Measurements from ENCODE around the gene NKX2-2. TPM values are rescaled to one million over a fixed set of nuclear protein-coding genes. Genes with fewer than 3 reads are reported as not detected.

NKX2-2 gene
- polyA plus RNA-seq, 2 of the 4 experiments (the other 2 are of a cell fraction) = not detected

DNA sequence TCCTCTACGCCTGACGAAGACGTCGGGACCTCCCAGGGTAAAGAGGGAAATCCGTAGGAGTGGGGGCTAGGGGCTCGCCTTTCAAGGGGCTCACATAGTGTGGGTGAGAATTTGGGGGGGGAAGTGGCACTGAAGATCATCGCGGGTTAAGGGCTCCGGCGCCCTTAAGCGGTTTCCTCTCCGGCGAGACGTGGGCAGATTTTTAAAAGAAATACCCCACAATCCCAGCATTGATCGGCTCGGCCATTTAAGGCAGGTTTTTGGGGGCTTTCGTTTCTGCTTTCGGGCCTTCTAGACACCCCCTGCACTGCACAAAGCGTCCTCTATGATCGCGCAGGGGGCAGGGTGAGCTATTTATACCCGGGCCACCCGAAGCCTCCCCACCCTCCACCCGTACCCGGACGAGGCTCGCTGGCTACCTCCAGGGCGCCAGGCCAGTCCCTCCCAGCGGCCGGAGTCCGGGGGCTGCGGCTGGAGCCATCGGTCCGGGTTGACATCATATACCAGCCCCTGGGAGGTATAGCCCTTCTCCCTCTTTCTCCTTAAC lies 1.2 kb downstream of the NKX2-2 start:
- ChIA-PET CTCF (interaction anchor here (1.3 to 12.6 kb wide), 3 partner anchors 102 to 676 kb away, joined by 4 to 199 read pairs (median 12); no protein-coding TSS in a partner anchor), POLR2A (no interaction called here)
- TF ChIP-seq, protein P1, sequence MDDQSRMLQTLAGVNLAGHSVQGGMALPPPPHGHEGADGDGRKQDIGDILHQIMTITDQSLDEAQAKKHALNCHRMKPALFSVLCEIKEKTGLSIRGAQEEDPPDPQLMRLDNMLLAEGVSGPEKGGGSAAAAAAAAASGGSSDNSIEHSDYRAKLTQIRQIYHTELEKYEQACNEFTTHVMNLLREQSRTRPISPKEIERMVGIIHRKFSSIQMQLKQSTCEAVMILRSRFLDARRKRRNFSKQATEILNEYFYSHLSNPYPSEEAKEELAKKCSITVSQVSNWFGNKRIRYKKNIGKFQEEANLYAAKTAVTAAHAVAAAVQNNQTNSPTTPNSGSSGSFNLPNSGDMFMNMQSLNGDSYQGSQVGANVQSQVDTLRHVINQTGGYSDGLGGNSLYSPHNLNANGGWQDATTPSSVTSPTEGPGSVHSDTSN (IDR thresholded peaks at IDR 0.05) = no peak
- TF ChIP-seq NFE2L2 (conservative IDR thresholded peaks at IDR 0.05; ENCODE audit: low read length) (no peak), FOSB (CRISPR knock-in tag; IDR thresholded peaks at IDR 0.05) (no peak), HEYL (CRISPR knock-in tag; IDR thresholded peaks at IDR 0.05) (no peak), CEBPB (IDR thresholded peaks at IDR 0.05) (no peak), MAZ (IDR thresholded peaks at IDR 0.05; ENCODE audit: borderline replicate concordance, low read depth, low read length) (no peak), EHF (CRISPR knock-in tag; IDR thresholded peaks at IDR 0.05) (no peak), NR3C1 (IDR thresholded peaks at IDR 0.05) (no peak), JUNB (IDR thresholded peaks at IDR 0.05) (no peak), NPAS2 (CRISPR knock-in tag; IDR thresholded peaks at IDR 0.05; ENCODE audit: borderline replicate concordance) (no peak), ZFP36 (IDR thresholded peaks at IDR 0.05; ENCODE audit: borderline replicate concordance, partially characterized antibody) (no peak), KDM5A (IDR thresholded peaks at IDR 0.05) (no peak)
- TF ChIP-seq, protein P2, sequence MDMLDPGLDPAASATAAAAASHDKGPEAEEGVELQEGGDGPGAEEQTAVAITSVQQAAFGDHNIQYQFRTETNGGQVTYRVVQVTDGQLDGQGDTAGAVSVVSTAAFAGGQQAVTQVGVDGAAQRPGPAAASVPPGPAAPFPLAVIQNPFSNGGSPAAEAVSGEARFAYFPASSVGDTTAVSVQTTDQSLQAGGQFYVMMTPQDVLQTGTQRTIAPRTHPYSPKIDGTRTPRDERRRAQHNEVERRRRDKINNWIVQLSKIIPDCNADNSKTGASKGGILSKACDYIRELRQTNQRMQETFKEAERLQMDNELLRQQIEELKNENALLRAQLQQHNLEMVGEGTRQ (IDR thresholded peaks at IDR 0.05) = no peak
- TF ChIP-seq, protein P3, sequence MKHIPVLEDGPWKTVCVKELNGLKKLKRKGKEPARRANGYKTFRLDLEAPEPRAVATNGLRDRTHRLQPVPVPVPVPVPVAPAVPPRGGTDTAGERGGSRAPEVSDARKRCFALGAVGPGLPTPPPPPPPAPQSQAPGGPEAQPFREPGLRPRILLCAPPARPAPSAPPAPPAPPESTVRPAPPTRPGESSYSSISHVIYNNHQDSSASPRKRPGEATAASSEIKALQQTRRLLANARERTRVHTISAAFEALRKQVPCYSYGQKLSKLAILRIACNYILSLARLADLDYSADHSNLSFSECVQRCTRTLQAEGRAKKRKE (CRISPR knock-in tag; IDR thresholded peaks at IDR 0.05; ENCODE audit: low read depth) = no peak
- Histone ChIP-seq H3K4me2 (peak overlapping the region; percentile 100), H3K4me3 (peak overlapping the region; percentile 49), H3K9me3 (no peaks in the 10 kb centered on the region), H3K4me1 (peaks cover 36% of the 10 kb centered on the region), H3K27ac (no peak overlapping the region)
- ATAC-seq (peak; percentile 26 to 47; a peak in 3 of 6 replicates), DNase-seq (ENCODE audit: low read depth in 1 of 2, low spot score in 1 of 2) (no peak), FAIRE-seq (no peak)
- WGBS (ENCODE audit: missing lambda C conversion rate) = 5% methylated on average over 34 of the region's 34 CpGs

DNA sequence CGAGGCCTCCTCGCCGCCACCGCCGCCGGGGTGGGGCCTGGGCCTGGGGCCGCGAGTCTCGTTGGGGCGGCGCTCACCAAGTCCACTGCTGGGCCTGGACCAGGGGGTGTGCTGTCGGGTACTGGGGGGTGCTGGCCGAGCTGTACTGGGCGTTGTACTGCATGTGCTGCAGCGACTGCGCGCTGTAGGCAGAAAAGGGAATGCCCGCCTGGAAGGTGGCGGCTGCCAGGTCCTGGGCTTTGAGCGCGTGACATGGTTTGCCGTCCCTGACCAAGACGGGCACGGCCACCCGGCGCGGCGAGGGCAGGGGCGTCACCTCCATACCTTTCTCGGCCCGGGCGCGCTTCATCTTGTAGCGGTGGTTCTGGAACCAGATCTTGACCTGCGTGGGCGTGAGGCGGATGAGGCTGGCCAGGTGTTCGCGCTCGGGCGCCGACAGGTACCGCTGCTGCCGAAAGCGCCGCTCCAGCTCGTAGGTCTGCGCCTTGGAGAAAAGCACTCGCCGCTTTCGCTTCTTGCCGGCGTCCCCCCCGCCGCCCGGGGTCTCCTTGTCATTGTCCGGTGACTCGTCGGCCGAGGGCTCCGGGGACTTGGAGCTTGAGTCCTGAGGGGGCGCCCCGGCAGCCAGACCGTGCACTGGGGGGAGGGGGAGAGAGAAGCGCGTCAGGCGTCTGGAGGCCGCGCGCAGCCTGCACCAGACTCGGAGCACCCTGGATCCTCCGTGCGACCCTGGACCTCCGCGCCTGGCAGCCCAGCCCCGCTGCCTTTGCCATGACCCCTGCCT lies 1.8 kb downstream of the NKX2-2 start:
- Histone ChIP-seq H3K27ac (no peak overlapping the region), H3K4me2 (peak overlapping the region; percentile 100), H3K4me1 (peaks cover 36% of the 10 kb centered on the region), H3K4me3 (peak overlapping the region; percentile 49), H3K9me3 (no peaks in the 10 kb centered on the region)
- POLR2A ChIA-PET = no interaction called here
- DNase-seq (ENCODE audit: low read depth in 1 of 2, low spot score in 1 of 2) (no peak), FAIRE-seq (no peak), ATAC-seq (peak in 1 of 2 experiments; percentile 37; a peak in 4 of 6 replicates)
- WGBS (ENCODE audit: missing lambda C conversion rate) = 48% methylated on average over 58 of the region's 76 CpGs
- TF ChIP-seq HOXA7 (CRISPR knock-in tag; IDR thresholded peaks at IDR 0.05) (no peak), CHD4 (IDR thresholded peaks at IDR 0.05; ENCODE audit: borderline replicate concordance) (no peak), FOSB (CRISPR knock-in tag; IDR thresholded peaks at IDR 0.05) (no peak), NFE2L2 (conservative IDR thresholded peaks at IDR 0.05; ENCODE audit: low read length) (no peak), HOXB13 (CRISPR knock-in tag; IDR thresholded peaks at IDR 0.05; ENCODE audit: low read depth) (no peak), RAD21 (conservative IDR thresholded peaks at IDR 0.05 in 1 of 2, IDR thresholded peaks at IDR 0.05 in 1 of 2) (no peak), KDM5A (IDR thresholded peaks at IDR 0.05) (no peak), FOXS1 (CRISPR knock-in tag; IDR thresholded peaks at IDR 0.05) (no peak), ZC3H11A (IDR thresholded peaks at IDR 0.05) (no peak), MYC (IDR thresholded peaks at IDR 0.05; ENCODE audit: borderline replicate concordance, low read length) (no peak), TP53 (CRISPR knock-in tag; IDR thresholded peaks at IDR 0.05) (no peak)
- TF ChIP-seq, protein P4, sequence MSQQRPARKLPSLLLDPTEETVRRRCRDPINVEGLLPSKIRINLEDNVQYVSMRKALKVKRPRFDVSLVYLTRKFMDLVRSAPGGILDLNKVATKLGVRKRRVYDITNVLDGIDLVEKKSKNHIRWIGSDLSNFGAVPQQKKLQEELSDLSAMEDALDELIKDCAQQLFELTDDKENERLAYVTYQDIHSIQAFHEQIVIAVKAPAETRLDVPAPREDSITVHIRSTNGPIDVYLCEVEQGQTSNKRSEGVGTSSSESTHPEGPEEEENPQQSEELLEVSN (IDR thresholded peaks at IDR 0.05; ENCODE audit: borderline replicate concordance, low read depth) = no peak
- TF ChIP-seq, protein P5, sequence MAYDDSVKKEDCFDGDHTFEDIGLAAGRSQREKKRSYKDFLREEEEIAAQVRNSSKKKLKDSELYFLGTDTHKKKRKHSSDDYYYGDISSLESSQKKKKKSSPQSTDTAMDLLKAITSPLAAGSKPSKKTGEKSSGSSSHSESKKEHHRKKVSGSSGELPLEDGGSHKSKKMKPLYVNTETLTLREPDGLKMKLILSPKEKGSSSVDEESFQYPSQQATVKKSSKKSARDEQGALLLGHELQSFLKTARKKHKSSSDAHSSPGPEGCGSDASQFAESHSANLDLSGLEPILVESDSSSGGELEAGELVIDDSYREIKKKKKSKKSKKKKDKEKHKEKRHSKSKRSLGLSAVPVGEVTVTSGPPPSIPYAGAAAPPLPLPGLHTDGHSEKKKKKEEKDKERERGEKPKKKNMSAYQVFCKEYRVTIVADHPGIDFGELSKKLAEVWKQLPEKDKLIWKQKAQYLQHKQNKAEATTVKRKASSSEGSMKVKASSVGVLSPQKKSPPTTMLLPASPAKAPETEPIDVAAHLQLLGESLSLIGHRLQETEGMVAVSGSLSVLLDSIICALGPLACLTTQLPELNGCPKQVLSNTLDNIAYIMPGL (CRISPR knock-in tag; IDR thresholded peaks at IDR 0.05; ENCODE audit: borderline replicate concordance) = no peak
- CTCF ChIA-PET = interaction anchor here (0.8 to 12.6 kb wide), 4 partner anchors 103 to 675 kb away, joined by 3 to 199 read pairs (median 8); no protein-coding TSS in a partner anchor
